Liver (tissue), 9 donors: ENCODE results near the gene MTFR1L. TPM values are rescaled to one million over a fixed set of nuclear protein-coding genes. Genes with fewer than 3 reads are reported as not detected.

ENCODE experiments used
- DNase-seq: peaks from one replicate; pipeline ENCODE4 v3.0.0-alpha.2; 2017; ENCODE audit warnings: low spot score
- H3K27ac ChIP-seq, 2 donors: one replicate each; pipeline ENCODE4 v1.7.0; 2013; ENCODE audit warnings: inconsistent platforms in 2 of 2, low read length in 2 of 2, control low read depth in 1 of 2, low read depth in 1 of 2, mild to moderate bottlenecking in 1 of 2
- H3K27me3 ChIP-seq, 4 donors: one replicate each; pipeline versions ENCODE4 v1.6.1 to v1.7.0; 2013; ENCODE audit warnings: low read length in 3 of 4, inconsistent platforms in 1 of 4, mild to moderate bottlenecking in 1 of 4, moderate library complexity in 1 of 4; ENCODE audit not compliant: control insufficient read depth in 4 of 4, insufficient read depth in 4 of 4
- H3K36me3 ChIP-seq, 4 donors: one replicate each; pipeline versions ENCODE4 v1.6.1 to v1.7.0; 2013; ENCODE audit warnings: low read length in 3 of 4, mild to moderate bottlenecking in 3 of 4, low read depth in 1 of 4, moderate library complexity in 1 of 4; ENCODE audit not compliant: control insufficient read depth in 4 of 4, insufficient read depth in 3 of 4
- H3K4me1 ChIP-seq, 4 donors: one replicate each; pipeline versions ENCODE4 v1.6.1 to v1.7.0; 2013; ENCODE audit warnings: low read length in 3 of 4, mild to moderate bottlenecking in 3 of 4, moderate library complexity in 1 of 4; ENCODE audit not compliant: control insufficient read depth in 4 of 4, insufficient read depth in 4 of 4
- H3K4me3 ChIP-seq, 3 donors: one replicate each; pipeline versions ENCODE4 v1.6.1 to v1.7.0; 2013; ENCODE audit warnings: low read length in 3 of 3, control low read depth in 1 of 3, low read depth in 1 of 3, mild to moderate bottlenecking in 1 of 3
- H3K9ac ChIP-seq, 2 donors: one replicate each; pipeline ENCODE4 v1.7.0; 2013; ENCODE audit warnings: low read length in 2 of 2, mild to moderate bottlenecking in 2 of 2, moderate library complexity in 2 of 2, control low read depth in 1 of 2, low read depth in 1 of 2
- H3K9me3 ChIP-seq, 4 donors: one replicate each; pipeline versions ENCODE4 v1.6.1 to v1.7.0; 2013; ENCODE audit warnings: low read length in 3 of 4; ENCODE audit not compliant: control insufficient read depth in 4 of 4
- ATF3 ChIP-seq: IDR thresholded peaks from 2 replicates; pipeline ENCODE4 v1.6.1; 2016; ENCODE audit warnings: antibody characterized with exemption
- CTCF ChIP-seq: fragments of 150-350 bp; IDR thresholded peaks from 2 replicates; pipeline ENCODE4 v1.5.1; 2017; ENCODE audit warnings: improper control_type of control experiment, low read depth, low read length; ENCODE audit not compliant: missing input control
- EGR1 ChIP-seq, 2 donors: IDR thresholded peaks; 2 replicates each; pipeline ENCODE4 v1.6.1; 2016 to 2018; ENCODE audit warnings: antibody characterized with exemption in 2 of 2, low read depth in 2 of 2
- FOXA1 ChIP-seq: IDR thresholded peaks from 2 replicates; pipeline ENCODE4 v1.6.1; 2016; ENCODE audit warnings: antibody characterized with exemption
- FOXA2 ChIP-seq: IDR thresholded peaks from 2 replicates; pipeline ENCODE4 v1.6.1; 2016; ENCODE audit warnings: antibody characterized with exemption
- GABPA ChIP-seq, 2 donors: IDR thresholded peaks in 1 of 2; conservative IDR thresholded peaks in 1 of 2; 2 replicates each; pipeline ENCODE4 v1.6.1; 2016; ENCODE audit warnings: antibody characterized with exemption in 2 of 2, mild to moderate bottlenecking in 1 of 2, moderate library complexity in 1 of 2
- HNF4A ChIP-seq, 2 donors: conservative IDR thresholded peaks; 2 replicates each; pipeline ENCODE4 v1.6.1; 2016; ENCODE audit warnings: antibody characterized with exemption in 2 of 2, mild to moderate bottlenecking in 2 of 2
- HNF4G ChIP-seq: IDR thresholded peaks from 2 replicates; pipeline ENCODE4 v1.6.1; 2016; ENCODE audit warnings: antibody characterized with exemption
- JUND ChIP-seq, 2 donors: IDR thresholded peaks; 2 replicates each; pipeline ENCODE4 v1.6.1; 2016; ENCODE audit warnings: antibody characterized with exemption in 2 of 2
- MAX ChIP-seq: IDR thresholded peaks from 2 replicates; pipeline ENCODE4 v1.6.1; 2016; ENCODE audit warnings: antibody characterized with exemption
- NR2F2 ChIP-seq: IDR thresholded peaks from 2 replicates; pipeline ENCODE4 v1.6.1; 2016; ENCODE audit warnings: antibody characterized with exemption
- RAD21 ChIP-seq, 2 donors: IDR thresholded peaks; 2 replicates each; pipeline ENCODE4 v1.6.1; 2016; ENCODE audit warnings: antibody characterized with exemption in 2 of 2, mild to moderate bottlenecking in 2 of 2
- REST ChIP-seq: IDR thresholded peaks from 2 replicates; pipeline ENCODE4 v1.6.1; 2016; ENCODE audit warnings: antibody characterized with exemption, mild to moderate bottlenecking
- RXRA ChIP-seq, 2 donors: IDR thresholded peaks; 2 replicates each; pipeline ENCODE4 v1.6.1; 2017 to 2018; ENCODE audit warnings: antibody characterized with exemption in 2 of 2, mild to moderate bottlenecking in 1 of 2
- SP1 ChIP-seq: IDR thresholded peaks from 2 replicates; pipeline ENCODE4 v1.6.1; 2018; ENCODE audit warnings: antibody characterized with exemption, mild to moderate bottlenecking
- TAF1 ChIP-seq: conservative IDR thresholded peaks from 2 replicates; pipeline ENCODE4 v1.6.1; 2016; ENCODE audit warnings: antibody characterized with exemption, mild to moderate bottlenecking
- YY1 ChIP-seq: IDR thresholded peaks from 2 replicates; pipeline ENCODE4 v1.6.1; 2016; ENCODE audit warnings: antibody characterized with exemption, mild to moderate bottlenecking
- ZBTB33 ChIP-seq: IDR thresholded peaks from 2 replicates; pipeline ENCODE4 v1.6.1; 2016; ENCODE audit warnings: antibody characterized with exemption
- WGBS: extraction: QIAGEN DNeasy Blood & Tissue Kit; methylation state at CpG from one replicate; pipeline ENCODE4 v1.1.7; 2013; 5-methylcytosine and 5-hydroxymethylcytosine counted together
- polyA plus RNA-seq, 2 donors: library from polyadenylated mRNA; stranded (reverse) in 1 of 2; unstranded in 1 of 2; fragments of 200-250 nt in 1 of 2; fragments of >200 nt in 1 of 2; fragmentation: Nextera tagmentation in 1 of 2; extraction: Ambion mirVana in 1 of 2; gene quantifications; one replicate each; pipeline versions ENCODE4 v1.2.1 to v1.2.3, GENCODE V29; 2013 to 2015
- total RNA-seq, 2 donors: library from RNA; depleted of rRNA; stranded (reverse); fragments of >200 nt; gene quantifications; one replicate each; pipeline ENCODE4 v1.2.3, GENCODE V29; 2014
- donor health status: healthy.
- donor health status: healthy.
- donor health status: healthy.
- donor health status: healthy.
- donor health status: healthy.

MTFR1L gene
- total and polyA plus RNA-seq, 4 donors: 22.5 to 48.4 (median 40.2) TPM

- H3K27me3 ChIP-seq: no peaks in the 10 kb centered on the region
- TF ChIP-seq ATF3 (no peak), FOXA1 (no peak), NR2F2 (no peak), JUND (IDR thresholded peaks at IDR 0.05) (no peak), GABPA (IDR thresholded peaks at IDR 0.05 in 1 of 2, conservative IDR thresholded peaks at IDR 0.05 in 1 of 2) (no peak), HNF4G (no peak), MAX (no peak), TAF1 (peak; percentile 57), RAD21 (IDR thresholded peaks at IDR 0.05) (peak in 1 of 2 donors; percentile 32), REST (no peak), RXRA (IDR thresholded peaks at IDR 0.05) (peak in 1 of 2 donors; percentile 31), FOXA2 (no peak), CTCF (no peak), SP1 (peak; percentile 25), HNF4A (conservative IDR thresholded peaks at IDR 0.05) (peak in 1 of 2 donors; percentile 8), YY1 (no peak), EGR1 (IDR thresholded peaks at IDR 0.05; ENCODE audit: low read depth in 2 of 2) (peak; percentile 90 to 97), ZBTB33 (no peak)
- WGBS: 2% methylated on average over 77 of the region's 77 CpGs
- H3K4me3 ChIP-seq: peak within 1 kb of the TSS; percentile 46 to 83 (median 55)
- H3K36me3 ChIP-seq: peaks cover 0 to 4% (median 0%) of the 10 kb centered on the region in 4 donors
- no peaks in the 10 kb centered on the region for H3K9me3 ChIP-seq
- H3K27ac ChIP-seq: peak within 1 kb of the TSS; percentile 65 to 82
- peak within 1 kb of the TSS; percentile 52 to 64 for H3K9ac ChIP-seq
- peaks cover 3 to 13% (median 5%) of the 10 kb centered on the region in 4 donors for H3K4me1 ChIP-seq
- peak; percentile 91 for DNase-seq
Measured at GRCh38 chr1:25858906-25859789, 39.4 kb downstream of the MTFR1L start, which contains the start of gene AUNIP. Gene AUNIP, minus strand, starts transcription at chr1:25859457. Its CDS starts 100 bp downstream, at chr1:25859357.
